ENCODE results near the gene ARNT2. TPM values are rescaled to one million over a fixed set of nuclear protein-coding genes. Genes with fewer than 3 reads are reported as not detected.
"Not testable (repeated sequence)": the region's sequence is repeated elsewhere in the genome, so short reads cannot be mapped to it uniquely, and the experiment has no call there.

Gene ARNT2
- total RNA-seq, 1 donor from 2014 or later: 0.23 TPM

DNA sequence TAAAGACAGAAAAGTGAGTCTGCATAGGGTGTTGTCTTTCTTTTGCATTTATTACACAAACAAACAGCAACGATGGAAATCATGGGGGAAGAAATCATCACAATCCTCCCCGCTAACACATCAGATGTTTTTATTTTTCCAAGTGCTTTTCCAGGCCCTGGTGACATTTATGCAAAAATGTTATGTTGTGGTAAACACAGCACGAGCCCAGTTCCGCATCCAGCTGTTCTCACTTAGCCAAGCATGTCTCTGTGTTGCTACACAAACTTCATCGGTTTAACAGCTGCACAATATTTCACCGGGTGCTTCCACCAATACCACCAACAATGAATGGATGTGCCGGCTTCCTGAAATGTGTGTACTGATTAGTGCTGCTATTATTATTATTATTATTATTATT lies 237.2 kb downstream of the ARNT2 start:
- intact Hi-C loops (cut with micrococcal nuclease): no loop called here

DNA sequence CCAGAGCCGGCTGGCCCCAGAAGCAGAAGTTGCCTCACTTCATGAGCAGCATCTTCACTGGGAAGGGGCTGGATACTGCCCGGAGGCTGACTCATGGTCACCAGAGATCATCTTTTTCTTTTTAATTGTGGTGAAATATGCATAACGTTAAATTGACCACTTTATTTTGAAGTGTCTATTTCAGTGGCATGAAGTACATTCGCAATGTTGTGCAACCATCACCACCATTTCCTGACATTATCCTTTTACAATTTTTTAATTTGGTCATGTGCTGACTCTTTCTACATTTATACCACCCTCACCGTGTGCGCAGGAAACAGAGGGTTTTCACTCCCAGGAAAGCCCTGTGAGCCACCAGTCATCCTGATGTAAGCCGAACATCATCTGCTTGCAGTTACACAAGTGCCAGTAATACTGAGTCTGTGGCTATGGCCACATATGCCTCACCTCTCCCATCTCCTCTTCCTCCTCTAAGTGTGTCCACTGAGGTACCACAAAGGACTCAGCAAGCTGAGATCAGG lies 239.3 kb downstream of the ARNT2 start:
- intact Hi-C loops (cut with micrococcal nuclease): no loop called here

DNA sequence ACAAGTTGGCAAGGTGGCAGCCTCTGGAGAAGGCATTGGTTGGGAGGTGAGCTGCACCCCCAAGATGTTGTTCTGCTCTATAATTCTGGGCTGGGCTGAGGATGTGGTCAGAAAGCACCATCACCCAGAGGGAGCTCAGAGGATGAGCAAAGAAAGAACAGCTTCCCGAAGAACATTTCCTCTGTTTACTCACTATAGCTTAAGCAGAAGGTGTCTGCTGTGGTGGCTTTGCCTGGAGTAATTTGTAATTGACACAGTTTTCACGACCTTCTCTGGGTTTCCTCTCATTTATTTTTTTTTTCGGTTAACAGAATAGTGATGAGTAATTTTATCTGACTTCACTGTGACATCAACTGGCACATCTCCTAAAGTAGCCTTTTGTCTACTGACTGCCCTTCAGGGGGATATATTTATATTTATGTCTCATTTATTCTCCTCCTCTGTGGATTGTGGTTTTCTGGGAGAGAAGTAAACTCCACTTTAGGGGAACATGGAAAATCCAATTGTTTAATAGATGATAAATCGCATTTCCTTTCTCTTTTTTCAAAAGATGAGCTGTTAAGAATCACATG lies 241.4 kb downstream of the ARNT2 start:
- intact Hi-C loops (cut with micrococcal nuclease): no loop called here

DNA sequence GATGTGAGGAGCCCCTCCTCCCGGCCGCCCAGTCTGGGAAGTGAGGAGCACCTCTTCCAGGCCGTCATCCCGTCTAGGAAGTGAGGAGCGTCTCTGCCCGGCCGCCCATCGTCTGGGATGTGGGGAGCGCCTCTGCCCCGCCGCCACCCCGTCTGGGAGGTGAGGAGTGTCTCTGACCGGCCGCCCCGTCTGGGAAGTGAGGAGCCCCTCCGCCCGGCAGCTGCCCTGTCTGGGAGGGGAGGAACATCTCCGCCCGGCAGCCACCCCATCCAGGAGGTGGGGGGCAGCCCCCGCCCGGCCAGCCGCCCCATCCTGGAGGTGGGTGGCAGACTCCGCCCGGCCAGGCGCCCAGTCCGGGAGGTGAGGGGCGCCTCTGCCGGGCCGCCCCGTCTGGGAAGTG lies 243.2 kb downstream of the ARNT2 start:
- intact Hi-C loops (cut with micrococcal nuclease): not testable (repeated sequence)

Other genes starting within 250 kb of the ARNT2 start
- gene CTXND1, start 152.2 kb upstream of the ARNT2 start, total RNA-seq: not detected in 2 replicates